HG02642 (cell line): ENCODE data around the gene TMEM150C.
"Not testable (repeated sequence)": the region's sequence is repeated elsewhere in the genome, so short reads cannot be mapped to it uniquely, and the experiment has no call there.

ENCODE experiments used
- ATAC-seq: cut with Tn5 transposase; IDR thresholded peaks from one replicate; pipeline ENCODE4 v1.9.1; 2021; ENCODE audit warnings: mild to moderate bottlenecking; ENCODE audit not compliant: unreplicated experiment, poor library complexity

TMEM150C gene

GRCh38 chr4:82569727-82570126 is 7.9 kb upstream of the TMEM150C start:
- no peak for ATAC-seq

- no peak for ATAC-seq
Observed at GRCh38 chr4:82569076-82569475, 7.3 kb upstream of the TMEM150C start.

- ATAC-seq: no peak
Observed at GRCh38 chr4:82567444-82567843, 5.7 kb upstream of the TMEM150C start.

- no peak for ATAC-seq
Observed at GRCh38 chr4:82562564-82562854, 721 bp upstream of the TMEM150C start.

- ATAC-seq: no peak
Observed at GRCh38 chr4:82560853-82561785, 669 bp downstream of the TMEM150C start.

GRCh38 chr4:82559735-82560120 is 2.1 kb downstream of the TMEM150C start:
- ATAC-seq: no peak

GRCh38 chr4:82559090-82559734 is 2.6 kb downstream of the TMEM150C start:
- ATAC-seq: not testable (repeated sequence)

GRCh38 chr4:82555276-82555675 is 6.5 kb downstream of the TMEM150C start:
- no peak for ATAC-seq

GRCh38 chr4:82553020-82553419 is 8.8 kb downstream of the TMEM150C start:
- no peak for ATAC-seq

GRCh38 chr4:82551734-82552133 is 10.1 kb downstream of the TMEM150C start:
- ATAC-seq: no peak

- not testable (repeated sequence) for ATAC-seq
Observed at GRCh38 chr4:82547850-82548249, 13.9 kb downstream of the TMEM150C start.

- no peak for ATAC-seq
Observed at GRCh38 chr4:82543131-82543530, 18.7 kb downstream of the TMEM150C start.

GRCh38 chr4:82542642-82543041 is 19.1 kb downstream of the TMEM150C start:
- no peak for ATAC-seq

GRCh38 chr4:82529322-82529721 is 32.5 kb downstream of the TMEM150C start:
- no peak for ATAC-seq

- ATAC-seq: no peak
Observed at GRCh38 chr4:82528868-82529267, 32.9 kb downstream of the TMEM150C start.

GRCh38 chr4:82528074-82528473 is 33.7 kb downstream of the TMEM150C start:
- no peak for ATAC-seq

- ATAC-seq: no peak
Observed at GRCh38 chr4:82525307-82525911, 36.4 kb downstream of the TMEM150C start.

GRCh38 chr4:82524570-82525152 is 37.1 kb downstream of the TMEM150C start:
- ATAC-seq: no peak

GRCh38 chr4:82523179-82523578 is 38.6 kb downstream of the TMEM150C start:
- no peak for ATAC-seq

GRCh38 chr4:82522472-82522871 is 39.3 kb downstream of the TMEM150C start:
- no peak for ATAC-seq

GRCh38 chr4:82521283-82521682 is 40.5 kb downstream of the TMEM150C start:
- ATAC-seq: no peak
